Erythroblast (primary cell): ENCODE data around the gene PRDM15.

ENCODE experiments used
- GATA1 ChIP-seq: IDR thresholded peaks from 2 replicates; pipeline ENCODE4 v1.6.1; 2011; ENCODE audit warnings: low read depth, mild to moderate bottlenecking, control low read depth, low read length, moderate library complexity
- POLR2A ChIP-seq: IDR thresholded peaks from 2 replicates; pipeline ENCODE4 v1.6.1; 2011; ENCODE audit warnings: mild to moderate bottlenecking, low read length

DNA sequence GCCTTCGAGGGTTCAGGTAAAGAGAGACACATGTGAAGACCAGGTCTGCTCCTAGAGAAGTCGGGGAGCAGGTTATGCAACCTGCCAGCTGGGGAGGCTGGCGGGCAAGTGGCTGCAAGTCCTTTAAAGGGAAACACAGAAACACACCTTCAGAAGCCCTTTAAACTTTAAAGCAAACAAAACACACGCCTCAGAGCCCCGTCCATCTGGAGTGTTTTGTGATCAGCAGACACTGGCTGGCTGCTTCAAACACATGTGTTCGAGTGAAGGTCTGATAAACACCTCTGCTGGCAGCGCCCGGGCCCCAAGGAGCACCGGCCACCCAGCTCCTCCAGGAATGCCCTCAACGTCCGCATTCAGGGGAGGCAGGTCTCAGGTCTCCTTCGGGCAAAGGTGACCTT lies 127.5 kb downstream of the PRDM15 start:
- TF ChIP-seq POLR2A, result no peak
- no peak for TF ChIP-seq GATA1
